Measurements from ENCODE around the gene MYRFL. TPM values are rescaled to one million over a fixed set of nuclear protein-coding genes. Genes with fewer than 3 reads are reported as not detected.

The MYRFL gene
- polyA plus RNA-seq, 1 of the 3 experiments (the other 2 are of a cell fraction), result not detected

- no peak for DNase-seq
- no peak overlapping the region for H3K4me2 ChIP-seq
- no peaks in the 10 kb centered on the region; the same call in 1 of the 2 replicates for H3K27me3 ChIP-seq (ENCODE audit: insufficient read depth)
- no peaks in the 10 kb centered on the region for H3K9me2 ChIP-seq
- no peaks in the 10 kb centered on the region for H3F3A ChIP-seq (replicated peaks; ENCODE audit: insufficient read depth)
- no peak overlapping the region for H3K9ac ChIP-seq
- no peaks in the 10 kb centered on the region for H4K20me1 ChIP-seq (ENCODE audit: insufficient read depth)
- TF ChIP-seq YY1 (IDR thresholded peaks at IDR 0.05; ENCODE audit: low read depth) (no peak), IRF3 (IDR thresholded peaks at IDR 0.05; ENCODE audit: low read depth, low read length) (no peak)
- no peaks in the 10 kb centered on the region for H3K9me3 ChIP-seq
- no peaks in the 10 kb centered on the region for H3K36me3 ChIP-seq (replicated peaks in 1 of 2; ENCODE audit: control insufficient read depth in 1 of 2, insufficient read depth in 2 of 2, low read length in 1 of 2)
- H3K27ac ChIP-seq (ENCODE audit: low read depth in 2 of 2, low read length in 1 of 2), result no peak overlapping the region
- H2AFZ ChIP-seq (ENCODE audit: low read depth), result no peak overlapping the region
- no peak overlapping the region for H3K4me3 ChIP-seq (ENCODE audit: low read depth in 2 of 2, low read length in 1 of 2)
- H3K79me2 ChIP-seq (ENCODE audit: insufficient read depth), result no peaks in the 10 kb centered on the region
- 58% methylated on average over 2 of the region's 2 CpGs for WGBS (ENCODE audit: low lambda C conversion rate)
- POLR2A ChIA-PET, result interaction anchor here (0.8 kb wide), 1 partner anchor 70 kb away, joined by 3 read pairs; no protein-coding TSS in a partner anchor
- H3K4me1 ChIP-seq (ENCODE audit: control insufficient read depth in 1 of 2, insufficient read depth in 2 of 2, low read depth in 1 of 2, low read length in 1 of 2), result no peaks in the 10 kb centered on the region; a peak in 1 of 4 replicates
- CTCF ChIA-PET, result no interaction called here
These were observed 8.7 kb downstream of the MYRFL start for GRCh38 chr12:69833696-69834095.

GRCh38 chr12:69834147-69834546 lies 9.1 kb downstream of the MYRFL start:
- CTCF ChIA-PET, result interaction anchor here (1.1 kb wide), 1 partner anchor 16 kb away, joined by 4 read pairs; no protein-coding TSS in a partner anchor
- no peak overlapping the region for H3K4me3 ChIP-seq (ENCODE audit: low read depth in 2 of 2, low read length in 1 of 2)

More at GRCh38 chr12:69834147-69834546, 9.1 kb downstream of the MYRFL start:
- no peak for TF ChIP-seq RXRA (IDR thresholded peaks at IDR 0.05; ENCODE audit: borderline replicate concordance, low read depth)
- TF ChIP-seq IRF3 (IDR thresholded peaks at IDR 0.05; ENCODE audit: low read depth, low read length), result no peak
- TF ChIP-seq ZBTB33 (IDR thresholded peaks at IDR 0.05; ENCODE audit: borderline replicate concordance, low read depth), result no peak
- TF ChIP-seq EZH2phosphoT487 (IDR thresholded peaks at IDR 0.05; ENCODE audit: borderline replicate concordance, low read depth), result no peak
- POLR2A ChIA-PET, result interaction anchor here (0.8 kb wide), 1 partner anchor 71 kb away, joined by 3 read pairs; no protein-coding TSS in a partner anchor
- no peaks in the 10 kb centered on the region for H3F3A ChIP-seq (replicated peaks; ENCODE audit: insufficient read depth)
- H3K27me3 ChIP-seq (ENCODE audit: insufficient read depth), result no peaks in the 10 kb centered on the region; the same call in 1 of the 2 replicates
- H3K36me3 ChIP-seq (replicated peaks in 1 of 2; ENCODE audit: control insufficient read depth in 1 of 2, insufficient read depth in 2 of 2, low read length in 1 of 2), result no peaks in the 10 kb centered on the region
- H3K9ac ChIP-seq, result no peak overlapping the region
- H3K9me3 ChIP-seq, result no peaks in the 10 kb centered on the region
- 71% methylated on average over 2 of the region's 2 CpGs for WGBS (ENCODE audit: low lambda C conversion rate)
- no peaks in the 10 kb centered on the region for H3K79me2 ChIP-seq (ENCODE audit: insufficient read depth)
- no peaks in the 10 kb centered on the region for H4K20me1 ChIP-seq (ENCODE audit: insufficient read depth)
- no peak overlapping the region for H3K4me2 ChIP-seq
- H2AFZ ChIP-seq (ENCODE audit: low read depth), result no peak overlapping the region
- no peaks in the 10 kb centered on the region; a peak in 1 of 4 replicates for H3K4me1 ChIP-seq (ENCODE audit: control insufficient read depth in 1 of 2, insufficient read depth in 2 of 2, low read depth in 1 of 2, low read length in 1 of 2)
- H3K27ac ChIP-seq (ENCODE audit: low read depth in 2 of 2, low read length in 1 of 2), result no peak overlapping the region
- no peak for DNase-seq
- H3K9me2 ChIP-seq, result no peaks in the 10 kb centered on the region

All from SK-N-SH (cell line).